EL (cell line): ENCODE measurements around the gene TNFAIP3.

Experiments used
- DNase-seq: peaks from one replicate; pipeline ENCODE4 v3.0.0-alpha.2; 2016

Gene TNFAIP3

GRCh38 chr6:137845460-137845859 lies 21.6 kb upstream of the TNFAIP3 start:
- no peak for DNase-seq

GRCh38 chr6:137846274-137846673 lies 20.8 kb upstream of the TNFAIP3 start:
- no peak for DNase-seq

GRCh38 chr6:137846772-137847313 lies 20.2 kb upstream of the TNFAIP3 start:
- no peak for DNase-seq

GRCh38 chr6:137847748-137848147 lies 19.3 kb upstream of the TNFAIP3 start:
- DNase-seq: no peak

DNA sequence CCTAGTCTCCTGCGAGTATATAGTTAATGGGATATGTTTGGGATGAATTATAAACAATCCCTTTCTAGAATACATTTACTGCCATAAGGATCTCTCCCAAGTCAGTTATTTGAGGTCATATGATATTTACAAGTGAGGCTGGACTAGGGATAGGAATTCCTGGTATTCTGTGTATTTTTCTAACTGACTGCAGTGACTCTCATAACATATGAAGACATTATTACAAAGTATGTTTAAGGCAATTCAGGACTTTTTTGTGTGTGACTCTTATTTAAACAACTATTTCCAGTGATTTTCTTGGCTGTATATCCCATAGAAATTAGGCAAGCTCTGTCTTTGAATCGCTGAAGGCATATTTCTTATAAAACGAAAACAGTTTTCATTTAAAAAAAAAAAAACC lies 18.4 kb upstream of the TNFAIP3 start:
- DNase-seq: peak; percentile 62

DNA sequence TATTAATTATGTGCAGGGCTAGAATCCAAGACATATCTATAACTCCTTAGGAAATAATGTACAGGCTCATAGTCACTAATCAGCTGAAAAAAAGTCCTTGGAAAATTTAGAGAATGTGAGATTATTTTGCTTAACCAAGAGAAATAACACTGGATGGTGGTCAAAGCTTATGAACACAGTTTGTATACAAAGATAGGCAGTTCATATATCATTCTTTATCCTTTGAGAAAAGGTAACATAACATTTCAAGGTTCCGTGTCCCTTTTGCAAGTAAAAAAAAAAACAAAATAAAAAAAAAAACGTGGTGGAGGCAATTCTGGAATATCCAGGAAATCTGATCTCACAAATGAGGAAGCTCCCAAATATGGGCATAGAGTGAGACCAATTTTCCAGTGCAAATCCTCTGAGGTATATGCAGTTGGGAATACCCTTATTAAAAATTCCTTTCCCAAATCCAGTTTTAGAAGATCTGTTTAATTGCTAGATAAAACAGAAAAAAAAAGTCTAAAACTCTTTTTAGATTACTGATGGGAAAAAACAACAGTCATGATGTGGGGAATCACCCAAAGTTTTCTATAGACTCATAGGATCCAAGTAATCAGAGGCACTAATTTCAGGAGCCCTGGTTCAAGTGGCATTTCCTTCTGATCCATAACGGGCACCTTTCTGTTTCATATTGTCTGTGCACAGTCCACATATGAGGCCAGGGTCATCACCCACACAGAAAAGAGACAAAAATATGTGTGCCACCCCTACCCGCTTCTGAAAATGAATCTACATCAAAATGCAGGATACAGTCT lies 17.7 kb upstream of the TNFAIP3 start:
- DNase-seq: no peak

- no peak for DNase-seq
Observed at GRCh38 chr6:137849981-137850714, 16.9 kb upstream of the TNFAIP3 start.

GRCh38 chr6:137850816-137851602 lies 16.1 kb upstream of the TNFAIP3 start:
- DNase-seq: no peak

GRCh38 chr6:137851669-137852068 lies 15.4 kb upstream of the TNFAIP3 start:
- DNase-seq: no peak

DNA sequence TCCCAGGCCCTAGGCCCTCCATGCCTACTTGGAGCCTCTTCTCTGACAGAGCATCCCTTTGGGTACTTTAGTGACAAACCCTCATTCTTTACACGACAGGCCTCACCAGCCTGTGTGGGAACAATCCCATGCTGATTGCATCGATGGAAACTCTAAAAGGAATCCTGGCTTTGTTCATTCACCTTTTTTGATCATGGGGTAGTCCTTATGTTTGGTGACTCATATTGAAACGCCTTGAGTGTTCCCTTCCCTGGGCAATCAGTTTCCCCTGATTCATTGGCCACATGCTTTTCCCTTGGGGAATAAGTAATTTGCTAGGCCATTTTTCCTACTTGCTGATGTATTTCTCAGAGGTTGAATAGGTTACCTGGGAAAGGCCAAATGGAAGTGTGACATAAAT lies 14.7 kb upstream of the TNFAIP3 start:
- DNase-seq: no peak

DNA sequence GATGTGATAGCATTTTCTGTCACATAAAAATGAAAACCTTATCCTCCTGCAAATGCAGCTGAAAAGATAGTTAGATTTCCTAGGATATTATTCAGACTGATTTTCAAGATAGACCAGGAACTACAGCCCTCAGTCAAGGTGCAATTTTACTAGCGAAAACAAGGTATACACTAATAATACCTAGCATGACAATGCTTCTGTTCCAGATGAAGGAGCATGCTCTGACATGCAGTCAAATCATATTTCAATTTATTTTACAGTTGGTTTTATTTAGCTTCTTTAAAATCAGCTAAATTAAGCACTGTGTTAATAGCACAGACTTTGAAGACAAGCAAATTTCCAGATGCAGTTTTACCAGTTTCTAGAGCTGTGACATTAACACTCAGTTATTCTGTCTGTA lies 14.2 kb upstream of the TNFAIP3 start:
- no peak for DNase-seq

GRCh38 chr6:137853569-137854213 lies 13.4 kb upstream of the TNFAIP3 start:
- peak; percentile 69 for DNase-seq

- DNase-seq: no peak
Observed at GRCh38 chr6:137856138-137856898, 10.7 kb upstream of the TNFAIP3 start.

GRCh38 chr6:137859025-137859424 lies 8.0 kb upstream of the TNFAIP3 start:
- no peak for DNase-seq

DNA sequence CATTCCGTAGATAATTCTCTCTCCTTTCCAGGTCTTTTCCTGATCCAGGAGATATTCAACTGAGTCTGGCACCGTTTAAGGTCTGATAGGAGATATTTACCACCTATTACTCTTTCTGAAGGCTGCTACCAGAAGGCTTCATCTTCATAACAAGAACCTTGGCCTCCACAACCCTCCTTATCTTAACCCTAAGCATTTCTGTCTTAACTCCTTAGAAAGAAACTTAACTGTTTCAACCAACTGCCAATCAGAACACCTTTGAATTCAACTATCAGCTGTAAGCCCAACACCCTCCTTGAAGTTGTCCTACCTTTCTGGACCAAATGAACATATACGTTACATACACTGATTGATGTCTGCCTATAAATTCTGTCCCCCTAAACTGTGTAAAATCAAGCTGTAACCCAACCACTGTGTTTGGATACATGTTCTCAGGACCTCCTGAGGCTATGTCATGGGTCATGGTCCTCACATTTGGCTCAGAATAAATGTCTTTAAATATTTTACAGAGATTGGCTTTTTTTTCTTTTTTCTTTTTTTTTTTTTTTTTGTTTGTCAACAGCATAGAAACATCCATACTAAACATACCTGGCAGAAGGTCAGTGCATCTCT lies 6.6 kb upstream of the TNFAIP3 start:
- no peak for DNase-seq

GRCh38 chr6:137861550-137862337 lies 5.3 kb upstream of the TNFAIP3 start:
- DNase-seq: no peak

GRCh38 chr6:137862419-137863090 lies 4.5 kb upstream of the TNFAIP3 start:
- no peak for DNase-seq

- no peak for DNase-seq
Observed at GRCh38 chr6:137863091-137863797, 3.8 kb upstream of the TNFAIP3 start.

- DNase-seq: no peak
Observed at GRCh38 chr6:137864812-137865508, 2.1 kb upstream of the TNFAIP3 start.
